Esophagus squamous epithelium (tissue), 5 donors: ENCODE results near the gene ITGAX. TPM values are rescaled to one million over a fixed set of nuclear protein-coding genes. Genes with fewer than 3 reads are reported as not detected.

Experiments used
- DNase-seq: peaks from one replicate; lab custom pipeline; 2025; lab: John Stamatoyannopoulos, UW
- H3K27ac ChIP-seq, 4 donors: fragments of 200-600 bp; sonication (generic); one replicate each; pipeline ENCODE4 v1.5.1; 2016 to 2019; ENCODE audit warnings: mild to moderate bottlenecking in 1 of 4
- H3K27me3 ChIP-seq, 4 donors: fragments of 200-600 bp; sonication (generic); 1 replicate in 3 of 4; 2 replicates in 1 of 4; pipeline versions ENCODE4 v1.5.1 to v1.6.0; 2017 to 2021; ENCODE audit warnings: antibody characterized with exemption in 1 of 4
- H3K36me3 ChIP-seq, 3 donors: fragments of 200-600 bp; sonication (generic); one replicate each; pipeline ENCODE4 v1.5.1; 2016 to 2019
- H3K4me1 ChIP-seq, 3 donors: fragments of 200-600 bp; sonication (generic); one replicate each; pipeline ENCODE4 v1.5.1; 2017 to 2019
- H3K4me3 ChIP-seq, 4 donors: fragments of 200-600 bp; sonication (generic); 1 replicate in 3 of 4; 2 replicates in 1 of 4; pipeline ENCODE4 v1.5.1; 2016 to 2019; ENCODE audit warnings: mild to moderate bottlenecking in 2 of 4, moderate library complexity in 1 of 4
- H3K9me3 ChIP-seq, 3 donors: fragments of 200-600 bp; sonication (generic); one replicate each; pipeline ENCODE4 v1.5.1; 2016 to 2019
- POLR2A ChIP-seq, 4 donors: fragments of 450-650 bp; IDR thresholded peaks; one replicate each; pipeline ENCODE4 v1.6.1; 2017; ENCODE audit warnings: antibody characterized with exemption in 4 of 4, mild to moderate bottlenecking in 4 of 4, moderate library complexity in 3 of 4
- whole genome bisulfite sequencing, 2 donors: methylation state at CpG; one replicate each; pipeline ENCODE4 v1.1.5; 2018; 5-methylcytosine and 5-hydroxymethylcytosine counted together
- intact Hi-C: fragments of 100-400 bp; cut with DNase I; formaldehyde crosslinking; loops from one replicate; pipeline ENCODE4 v1.15.0; 2022
- total RNA-seq, 4 donors: library from RNA; depleted of rRNA; stranded (reverse); fragments of >200 nt; gene quantifications; one replicate each; pipeline ENCODE4 v1.1.0, GENCODE V29; 2016
- TF ChIP-seq, protein P1 (sequence below), 6 experiments: fragments of 450-650 bp in 4 of 6; fragments of 200-600 bp in 2 of 6; sonication (generic) in 2 of 6; IDR thresholded peaks; one replicate each; pipeline ENCODE4 v1.5.1; 2016 to 2019; ENCODE audit warnings: antibody characterized with exemption in 6 of 6, mild to moderate bottlenecking in 4 of 6, moderate library complexity in 4 of 6
- donor health status: DM: yes; HTN: yes; CAD: no.

ITGAX gene
- total RNA-seq, 4 donors from 2014 or later, result 0.82 to 4.5 (median 1.8) TPM

DNA sequence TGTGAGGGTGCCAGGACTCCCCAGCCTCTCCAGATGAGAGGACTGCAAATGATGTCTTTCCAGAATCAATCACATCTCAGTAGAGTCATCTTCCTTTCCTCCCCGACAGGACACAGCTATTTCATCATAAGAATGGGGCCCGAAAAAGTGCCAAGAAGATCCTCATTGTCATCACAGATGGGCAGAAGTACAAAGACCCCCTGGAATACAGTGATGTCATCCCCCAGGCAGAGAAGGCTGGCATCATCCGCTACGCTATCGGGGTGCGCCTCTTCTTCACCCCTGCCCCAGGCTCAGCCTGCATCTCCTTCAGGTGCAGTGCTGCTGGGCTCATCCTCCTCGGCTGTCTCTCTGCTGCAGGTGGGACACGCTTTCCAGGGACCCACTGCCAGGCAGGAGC, 52.4 kb downstream of the ITGAX start:
- intact Hi-C loops, result no loop called here
- H3K36me3 ChIP-seq, result no peaks in the 10 kb centered on the region
- no peak overlapping the region for H3K4me3 ChIP-seq
- H3K27me3 ChIP-seq, result peaks cover 0 to 18% (median 0%) of the 10 kb centered on the region in 4 donors
- DNase-seq, result no peak
- H3K27ac ChIP-seq, result no peak overlapping the region
- no peaks in the 10 kb centered on the region for H3K9me3 ChIP-seq
- no peaks in the 10 kb centered on the region for H3K4me1 ChIP-seq
- TF ChIP-seq, protein P1, sequence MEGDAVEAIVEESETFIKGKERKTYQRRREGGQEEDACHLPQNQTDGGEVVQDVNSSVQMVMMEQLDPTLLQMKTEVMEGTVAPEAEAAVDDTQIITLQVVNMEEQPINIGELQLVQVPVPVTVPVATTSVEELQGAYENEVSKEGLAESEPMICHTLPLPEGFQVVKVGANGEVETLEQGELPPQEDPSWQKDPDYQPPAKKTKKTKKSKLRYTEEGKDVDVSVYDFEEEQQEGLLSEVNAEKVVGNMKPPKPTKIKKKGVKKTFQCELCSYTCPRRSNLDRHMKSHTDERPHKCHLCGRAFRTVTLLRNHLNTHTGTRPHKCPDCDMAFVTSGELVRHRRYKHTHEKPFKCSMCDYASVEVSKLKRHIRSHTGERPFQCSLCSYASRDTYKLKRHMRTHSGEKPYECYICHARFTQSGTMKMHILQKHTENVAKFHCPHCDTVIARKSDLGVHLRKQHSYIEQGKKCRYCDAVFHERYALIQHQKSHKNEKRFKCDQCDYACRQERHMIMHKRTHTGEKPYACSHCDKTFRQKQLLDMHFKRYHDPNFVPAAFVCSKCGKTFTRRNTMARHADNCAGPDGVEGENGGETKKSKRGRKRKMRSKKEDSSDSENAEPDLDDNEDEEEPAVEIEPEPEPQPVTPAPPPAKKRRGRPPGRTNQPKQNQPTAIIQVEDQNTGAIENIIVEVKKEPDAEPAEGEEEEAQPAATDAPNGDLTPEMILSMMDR (IDR thresholded peaks at IDR 0.05), result no peak
- no peak for TF ChIP-seq POLR2A (IDR thresholded peaks at IDR 0.05)
- WGBS, 2 donors, result 87 to 100% methylated on average over 4 to 6 of the region's 8 CpGs

DNA sequence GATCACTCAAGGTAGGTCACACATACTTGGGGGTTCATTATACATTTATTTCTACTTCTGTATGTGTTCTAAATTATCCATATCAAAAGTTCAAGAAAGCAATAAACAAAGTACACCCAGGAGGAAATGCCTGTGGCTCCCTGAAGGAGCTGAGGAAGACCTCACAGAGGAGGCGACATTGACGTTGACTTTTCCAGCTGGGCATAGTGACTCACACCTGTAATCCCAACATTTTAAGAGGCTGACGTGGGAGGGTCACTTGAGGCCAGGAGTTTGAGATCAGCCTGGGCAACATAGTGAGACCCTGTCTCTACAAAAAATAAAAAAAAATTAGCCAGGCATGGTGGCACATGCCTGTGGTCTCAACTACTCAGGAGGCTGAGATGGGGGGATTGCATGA, 54.5 kb downstream of the ITGAX start:
- H3K4me3 ChIP-seq, result no peak overlapping the region
- TF ChIP-seq, protein P1 (IDR thresholded peaks at IDR 0.05), result no peak
- TF ChIP-seq POLR2A (IDR thresholded peaks at IDR 0.05), result no peak
- H3K27ac ChIP-seq, result no peak overlapping the region
- intact Hi-C loops, result no loop called here
- DNase-seq, result no peak
- 25 to 33% methylated on average over 3 of the region's 3 CpGs for WGBS, 2 donors
- H3K4me1 ChIP-seq, result no peaks in the 10 kb centered on the region
- peaks cover 0 to 28% (median 0%) of the 10 kb centered on the region in 4 donors for H3K27me3 ChIP-seq
- no peaks in the 10 kb centered on the region for H3K36me3 ChIP-seq
- H3K9me3 ChIP-seq, result no peaks in the 10 kb centered on the region

DNA sequence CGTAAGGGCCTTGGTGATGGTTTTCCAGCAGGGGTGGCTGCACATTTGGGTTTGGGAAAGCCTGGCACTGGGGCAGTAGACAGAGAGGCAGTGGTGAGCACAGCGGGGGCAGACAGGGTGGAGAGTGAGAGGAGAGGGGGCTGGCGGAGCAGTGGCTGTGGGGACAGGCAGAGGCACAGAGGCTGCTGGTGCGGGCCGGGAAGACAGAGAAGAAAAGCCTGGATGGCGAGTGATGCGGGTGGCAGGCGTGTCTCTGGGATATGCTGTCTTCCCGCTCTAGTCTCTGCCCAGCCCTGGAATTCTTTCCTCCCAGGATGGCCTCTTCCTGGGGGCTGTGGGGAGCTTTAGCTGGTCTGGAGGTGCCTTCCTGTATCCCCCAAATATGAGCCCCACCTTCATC, 55.1 kb downstream of the ITGAX start:
- intact Hi-C loops, result no loop called here
- no peaks in the 10 kb centered on the region for H3K4me1 ChIP-seq
- no peaks in the 10 kb centered on the region for H3K9me3 ChIP-seq
- 70 to 78% methylated on average over 9 of the region's 9 CpGs for WGBS, 2 donors
- H3K4me3 ChIP-seq, result no peak overlapping the region
- peaks cover 0 to 28% (median 0%) of the 10 kb centered on the region in 4 donors for H3K27me3 ChIP-seq
- H3K27ac ChIP-seq, result no peak overlapping the region
- TF ChIP-seq POLR2A (IDR thresholded peaks at IDR 0.05), result no peak
- TF ChIP-seq, protein P1 (IDR thresholded peaks at IDR 0.05), result no peak
- no peaks in the 10 kb centered on the region for H3K36me3 ChIP-seq
- no peak for DNase-seq

DNA sequence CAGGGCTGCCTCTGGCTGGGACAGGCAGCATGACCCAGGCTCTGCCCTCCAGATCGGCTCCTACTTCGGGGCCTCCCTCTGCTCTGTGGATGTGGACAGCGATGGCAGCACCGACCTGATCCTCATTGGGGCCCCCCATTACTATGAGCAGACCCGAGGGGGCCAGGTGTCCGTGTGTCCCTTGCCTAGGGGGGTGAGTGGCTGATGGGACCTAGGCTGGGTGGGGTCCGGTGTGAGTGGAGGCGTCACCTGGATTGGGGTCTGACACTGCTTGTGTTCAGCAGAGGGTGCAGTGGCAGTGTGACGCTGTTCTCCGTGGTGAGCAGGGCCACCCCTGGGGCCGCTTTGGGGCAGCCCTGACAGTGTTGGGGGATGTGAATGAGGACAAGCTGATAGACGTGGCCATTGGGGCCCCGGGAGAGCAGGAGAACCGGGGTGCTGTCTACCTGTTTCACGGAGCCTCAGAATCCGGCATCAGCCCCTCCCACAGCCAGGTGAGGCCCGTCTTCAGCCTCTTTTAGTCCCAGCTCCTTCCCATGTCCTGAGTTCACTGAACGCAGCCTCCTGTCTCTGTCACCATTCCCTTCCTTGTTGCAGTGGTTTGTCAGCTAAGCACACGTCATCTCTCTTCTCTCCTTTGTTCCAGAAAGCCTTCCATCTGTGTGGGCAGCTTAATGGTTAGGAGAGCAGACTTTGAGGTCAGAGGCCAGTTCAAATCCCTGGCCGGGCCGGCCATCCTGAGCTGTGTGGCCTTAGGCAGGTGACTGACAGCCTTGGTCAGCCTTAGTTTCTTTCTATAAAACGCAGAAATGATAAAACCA, 56.3 kb downstream of the ITGAX start:
- Histone ChIP-seq H3K27ac (no peak overlapping the region), H3K4me1 (no peaks in the 10 kb centered on the region), H3K9me3 (no peaks in the 10 kb centered on the region), H3K4me3 (no peak overlapping the region), H3K36me3 (no peaks in the 10 kb centered on the region), H3K27me3 (peaks cover 0 to 32% (median 0%) of the 10 kb centered on the region in 4 donors)
- intact Hi-C loops, result no loop called here
- TF ChIP-seq, protein P1 (IDR thresholded peaks at IDR 0.05), result no peak
- no peak for TF ChIP-seq POLR2A (IDR thresholded peaks at IDR 0.05)
- no peak for DNase-seq
- WGBS, 2 donors, result 57 to 67% methylated on average over 6 to 7 of the region's 22 CpGs

DNA sequence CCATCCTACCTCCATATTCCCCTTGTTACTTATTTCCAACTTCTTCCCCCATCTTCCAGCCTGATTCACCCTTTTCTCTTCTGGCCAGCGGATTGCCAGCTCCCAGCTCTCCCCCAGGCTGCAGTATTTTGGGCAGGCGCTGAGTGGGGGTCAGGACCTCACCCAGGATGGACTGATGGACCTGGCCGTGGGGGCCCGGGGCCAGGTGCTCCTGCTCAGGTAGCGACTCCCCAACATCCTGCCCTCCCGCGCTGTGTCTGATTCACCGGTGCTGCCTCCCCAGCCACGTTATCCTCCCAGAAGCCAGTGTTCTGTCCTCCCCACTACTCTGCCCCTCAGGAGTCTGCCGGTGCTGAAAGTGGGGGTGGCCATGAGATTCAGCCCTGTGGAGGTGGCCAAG, 57.8 kb downstream of the ITGAX start:
- WGBS, 2 donors, result 69 to 96% methylated on average over 3 to 4 of the region's 10 CpGs
- Histone ChIP-seq H3K27me3 (peaks cover 0 to 41% (median 0%) of the 10 kb centered on the region in 4 donors), H3K4me3 (no peak overlapping the region), H3K9me3 (no peaks in the 10 kb centered on the region), H3K4me1 (no peaks in the 10 kb centered on the region), H3K36me3 (no peaks in the 10 kb centered on the region), H3K27ac (no peak overlapping the region)
- TF ChIP-seq POLR2A (IDR thresholded peaks at IDR 0.05), result no peak
- TF ChIP-seq, protein P1 (IDR thresholded peaks at IDR 0.05), result no peak
- intact Hi-C loops, result no loop called here
- DNase-seq, result no peak
